K562 (cell line): ENCODE data around the gene NRM. TPM values are rescaled to one million over a fixed set of nuclear protein-coding genes. Genes with fewer than 3 reads are reported as not detected.

Experiments
- KDM2B ChIP-seq: fragments of 250-450 bp; sonication (Bioruptor Pico); IDR thresholded peaks from 2 replicates; pipeline ENCODE4 v1.8.0; 2021; ENCODE audit warnings: mild to moderate bottlenecking, moderate library complexity
- NFRKB ChIP-seq: fragments of 450-650 bp; IDR thresholded peaks from 2 replicates; pipeline ENCODE4 v1.6.1; 2016; ENCODE audit warnings: low read depth
- NR2C2 ChIP-seq, 2 experiments: fragments of 200-800 bp in 1 of 2; sonication (Bioruptor generic) in 1 of 2; sonication (generic) in 1 of 2; formaldehyde crosslinking in 1 of 2; IDR thresholded peaks; 2 replicates each; pipeline versions ENCODE4 v1.6.1 to v1.8.0; 2016 to 2022; ENCODE audit warnings: mild to moderate bottlenecking in 1 of 2, missing compliant biosample characterization in 1 of 2, missing genetic modification characterization in 1 of 2, missing genetic modification reagents in 1 of 2
- OTX1 ChIP-seq: fragments of 450-650 bp; formaldehyde crosslinking; IDR thresholded peaks from 2 replicates; pipeline ENCODE4 v1.4.0; 2022; ENCODE audit warnings: mild to moderate bottlenecking
- RB1 ChIP-seq: fragments of 450-650 bp; IDR thresholded peaks from 2 replicates; pipeline ENCODE4 v1.6.1; 2017; ENCODE audit warnings: low read depth, mild to moderate bottlenecking
- SMAD1 ChIP-seq: fragments of 150-350 bp; IDR thresholded peaks from 2 replicates; pipeline ENCODE4 v1.6.1; 2014; ENCODE audit warnings: low read length, low read depth; ENCODE audit not compliant: partially characterized antibody
- TAF7 ChIP-seq: fragments of 450-650 bp; IDR thresholded peaks from 2 replicates; pipeline ENCODE4 v1.6.1; 2016; ENCODE audit warnings: missing genetic modification characterization, missing compliant biosample characterization
- ZNF347 ChIP-seq: fragments of 450-650 bp; formaldehyde crosslinking; IDR thresholded peaks from 2 replicates; pipeline ENCODE4 v1.4.0; 2020; ENCODE audit warnings: low read depth, mild to moderate bottlenecking, moderate library complexity
- ZNF384 ChIP-seq: IDR thresholded peaks from 2 replicates; pipeline ENCODE4 v1.6.1; 2012; ENCODE audit warnings: low read depth, low read length, improper control_type of control experiment
- polyA plus RNA-seq, 8 experiments: library from polyadenylated mRNA; depleted of rRNA in 4 of 8; stranded (reverse) in 5 of 8; unstranded in 3 of 8; fragments of >200 nt; fragmentation: Nextera tagmentation in 2 of 8; fragmentation: Illumina TruSeq in 1 of 8; extraction: Ambion mirVana in 2 of 8; extraction: Trizol in 1 of 8; gene quantifications; 2 replicates each; pipeline versions ENCODE4 v1.2.1 to v1.2.3, GENCODE V29; 2011 to 2014; ENCODE audit warnings: inconsistent platforms in 1 of 8, missing spikeins in 1 of 8
- total RNA-seq, 7 experiments: library from RNA; depleted of rRNA in 6 of 7; stranded (reverse); fragments of >200 nt in 6 of 7; fragmentation: Illumina TruSeq in 2 of 7; extraction: Trizol in 2 of 7; gene quantifications; 2 replicates each; pipeline versions ENCODE4 v1.2.1 to v1.2.3, GENCODE V29; 2011 to 2021; ENCODE audit warnings: low replicate concordance in 1 of 7
- TF ChIP-seq, protein P1 (sequence below), 2 experiments: fragments of 450-650 bp; IDR thresholded peaks; 2 replicates each; pipeline ENCODE4 v1.6.1; 2018; ENCODE audit warnings: mild to moderate bottlenecking in 2 of 2, low read depth in 1 of 2; ENCODE audit not compliant: partially characterized antibody in 2 of 2
- TF ChIP-seq, protein P2 (sequence below): fragments of 450-650 bp; IDR thresholded peaks from 2 replicates; pipeline ENCODE4 v1.6.1; 2018; ENCODE audit not compliant: partially characterized antibody
- TF ChIP-seq, protein P3 (sequence below): fragments of 250-450 bp; sonication (Bioruptor Pico); IDR thresholded peaks from 2 replicates; pipeline ENCODE4 v1.5.0; 2020; ENCODE audit warnings: mild to moderate bottlenecking
- TF ChIP-seq, protein P4 (sequence below): conservative IDR thresholded peaks from 2 replicates; pipeline ENCODE4 v1.6.1; 2011; ENCODE audit warnings: low read depth, mild to moderate bottlenecking, low read length; ENCODE audit not compliant: control insufficient read depth

The NRM gene
- total and polyA plus RNA-seq, 9 of the 15 experiments (the other 6 are each of a cell fraction or from before 2014, with no cell fraction given) = 9.7 to 58.2 (median 18.1) TPM

DNA sequence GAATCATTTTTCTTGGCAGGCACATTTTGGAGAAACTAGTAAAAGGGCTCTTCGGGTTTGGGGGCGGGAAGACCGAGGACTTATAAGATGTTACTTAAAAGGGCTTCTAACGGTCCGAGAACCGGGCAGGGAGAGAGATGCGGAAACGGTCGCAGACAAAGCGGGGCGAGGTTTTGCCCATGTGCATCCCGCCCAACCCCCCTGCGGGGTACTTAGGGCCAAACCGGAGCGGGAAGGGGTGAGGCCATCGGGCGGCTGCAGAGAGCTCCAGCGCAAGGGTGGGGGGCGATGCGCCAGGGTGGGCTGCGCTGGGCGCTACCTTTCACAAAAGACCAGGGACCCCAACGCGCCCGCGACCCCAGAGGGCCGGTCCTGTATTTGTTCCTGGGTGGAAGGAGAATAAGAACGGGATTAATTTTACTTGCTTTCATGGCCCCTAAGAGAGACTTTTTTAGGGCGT is 30.0 kb upstream of the NRM start (continued):
- TF ChIP-seq, protein P1, sequence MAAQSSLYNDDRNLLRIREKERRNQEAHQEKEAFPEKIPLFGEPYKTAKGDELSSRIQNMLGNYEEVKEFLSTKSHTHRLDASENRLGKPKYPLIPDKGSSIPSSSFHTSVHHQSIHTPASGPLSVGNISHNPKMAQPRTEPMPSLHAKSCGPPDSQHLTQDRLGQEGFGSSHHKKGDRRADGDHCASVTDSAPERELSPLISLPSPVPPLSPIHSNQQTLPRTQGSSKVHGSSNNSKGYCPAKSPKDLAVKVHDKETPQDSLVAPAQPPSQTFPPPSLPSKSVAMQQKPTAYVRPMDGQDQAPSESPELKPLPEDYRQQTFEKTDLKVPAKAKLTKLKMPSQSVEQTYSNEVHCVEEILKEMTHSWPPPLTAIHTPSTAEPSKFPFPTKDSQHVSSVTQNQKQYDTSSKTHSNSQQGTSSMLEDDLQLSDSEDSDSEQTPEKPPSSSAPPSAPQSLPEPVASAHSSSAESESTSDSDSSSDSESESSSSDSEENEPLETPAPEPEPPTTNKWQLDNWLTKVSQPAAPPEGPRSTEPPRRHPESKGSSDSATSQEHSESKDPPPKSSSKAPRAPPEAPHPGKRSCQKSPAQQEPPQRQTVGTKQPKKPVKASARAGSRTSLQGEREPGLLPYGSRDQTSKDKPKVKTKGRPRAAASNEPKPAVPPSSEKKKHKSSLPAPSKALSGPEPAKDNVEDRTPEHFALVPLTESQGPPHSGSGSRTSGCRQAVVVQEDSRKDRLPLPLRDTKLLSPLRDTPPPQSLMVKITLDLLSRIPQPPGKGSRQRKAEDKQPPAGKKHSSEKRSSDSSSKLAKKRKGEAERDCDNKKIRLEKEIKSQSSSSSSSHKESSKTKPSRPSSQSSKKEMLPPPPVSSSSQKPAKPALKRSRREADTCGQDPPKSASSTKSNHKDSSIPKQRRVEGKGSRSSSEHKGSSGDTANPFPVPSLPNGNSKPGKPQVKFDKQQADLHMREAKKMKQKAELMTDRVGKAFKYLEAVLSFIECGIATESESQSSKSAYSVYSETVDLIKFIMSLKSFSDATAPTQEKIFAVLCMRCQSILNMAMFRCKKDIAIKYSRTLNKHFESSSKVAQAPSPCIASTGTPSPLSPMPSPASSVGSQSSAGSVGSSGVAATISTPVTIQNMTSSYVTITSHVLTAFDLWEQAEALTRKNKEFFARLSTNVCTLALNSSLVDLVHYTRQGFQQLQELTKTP (IDR thresholded peaks at IDR 0.05; ENCODE audit: low read depth in 1 of 2, partially characterized antibody in 2 of 2) = no peak
- TF ChIP-seq ZNF384 (no peak), KDM2B (no peak), TAF7 (tag) (no peak), OTX1 (CRISPR knock-in tag) (peak; percentile 91; the same call in 1 of the 2 replicates), NFRKB (no peak; the same call in 1 of the 2 replicates), RB1 (0 out of 2 replicates have a peak, but pooled peaks have one; percentile 5), SMAD1 (no peak), ZNF347 (CRISPR knock-in tag) (0 out of 2 replicates have a peak, but pooled peaks have one; percentile 49), NR2C2 (CRISPR knock-in tag; IDR thresholded peaks at IDR 0.05) (no peak), NR2C2 (tag; IDR thresholded peaks at IDR 0.05) (no peak; the same call in none of the 2 replicates)
- TF ChIP-seq, protein P2, sequence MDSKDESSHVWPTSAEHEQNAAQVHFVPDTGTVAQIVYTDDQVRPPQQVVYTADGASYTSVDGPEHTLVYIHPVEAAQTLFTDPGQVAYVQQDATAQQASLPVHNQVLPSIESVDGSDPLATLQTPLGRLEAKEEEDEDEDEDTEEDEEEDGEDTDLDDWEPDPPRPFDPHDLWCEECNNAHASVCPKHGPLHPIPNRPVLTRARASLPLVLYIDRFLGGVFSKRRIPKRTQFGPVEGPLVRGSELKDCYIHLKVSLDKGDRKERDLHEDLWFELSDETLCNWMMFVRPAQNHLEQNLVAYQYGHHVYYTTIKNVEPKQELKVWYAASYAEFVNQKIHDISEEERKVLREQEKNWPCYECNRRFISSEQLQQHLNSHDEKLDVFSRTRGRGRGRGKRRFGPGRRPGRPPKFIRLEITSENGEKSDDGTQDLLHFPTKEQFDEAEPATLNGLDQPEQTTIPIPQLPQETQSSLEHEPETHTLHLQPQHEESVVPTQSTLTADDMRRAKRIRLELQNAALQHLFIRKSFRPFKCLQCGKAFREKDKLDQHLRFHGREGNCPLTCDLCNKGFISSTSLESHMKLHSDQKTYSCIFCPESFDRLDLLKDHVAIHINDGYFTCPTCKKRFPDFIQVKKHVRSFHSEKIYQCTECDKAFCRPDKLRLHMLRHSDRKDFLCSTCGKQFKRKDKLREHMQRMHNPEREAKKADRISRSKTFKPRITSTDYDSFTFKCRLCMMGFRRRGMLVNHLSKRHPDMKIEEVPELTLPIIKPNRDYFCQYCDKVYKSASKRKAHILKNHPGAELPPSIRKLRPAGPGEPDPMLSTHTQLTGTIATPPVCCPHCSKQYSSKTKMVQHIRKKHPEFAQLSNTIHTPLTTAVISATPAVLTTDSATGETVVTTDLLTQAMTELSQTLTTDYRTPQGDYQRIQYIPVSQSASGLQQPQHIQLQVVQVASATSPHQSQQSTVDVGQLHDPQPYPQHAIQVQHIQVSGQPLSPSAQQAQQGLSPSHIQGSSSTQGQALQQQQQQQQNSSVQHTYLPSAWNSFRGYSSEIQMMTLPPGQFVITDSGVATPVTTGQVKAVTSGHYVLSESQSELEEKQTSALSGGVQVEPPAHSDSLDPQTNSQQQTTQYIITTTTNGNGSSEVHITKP = peak; percentile 23
- TF ChIP-seq, protein P3, sequence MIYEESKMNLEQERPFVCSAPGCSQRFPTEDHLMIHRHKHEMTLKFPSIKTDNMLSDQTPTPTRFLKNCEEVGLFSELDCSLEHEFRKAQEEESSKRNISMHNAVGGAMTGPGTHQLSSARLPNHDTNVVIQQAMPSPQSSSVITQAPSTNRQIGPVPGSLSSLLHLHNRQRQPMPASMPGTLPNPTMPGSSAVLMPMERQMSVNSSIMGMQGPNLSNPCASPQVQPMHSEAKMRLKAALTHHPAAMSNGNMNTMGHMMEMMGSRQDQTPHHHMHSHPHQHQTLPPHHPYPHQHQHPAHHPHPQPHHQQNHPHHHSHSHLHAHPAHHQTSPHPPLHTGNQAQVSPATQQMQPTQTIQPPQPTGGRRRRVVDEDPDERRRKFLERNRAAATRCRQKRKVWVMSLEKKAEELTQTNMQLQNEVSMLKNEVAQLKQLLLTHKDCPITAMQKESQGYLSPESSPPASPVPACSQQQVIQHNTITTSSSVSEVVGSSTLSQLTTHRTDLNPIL (CRISPR knock-in tag) = peak; percentile 19; the same call in 1 of the 2 replicates
- TF ChIP-seq, protein P4, sequence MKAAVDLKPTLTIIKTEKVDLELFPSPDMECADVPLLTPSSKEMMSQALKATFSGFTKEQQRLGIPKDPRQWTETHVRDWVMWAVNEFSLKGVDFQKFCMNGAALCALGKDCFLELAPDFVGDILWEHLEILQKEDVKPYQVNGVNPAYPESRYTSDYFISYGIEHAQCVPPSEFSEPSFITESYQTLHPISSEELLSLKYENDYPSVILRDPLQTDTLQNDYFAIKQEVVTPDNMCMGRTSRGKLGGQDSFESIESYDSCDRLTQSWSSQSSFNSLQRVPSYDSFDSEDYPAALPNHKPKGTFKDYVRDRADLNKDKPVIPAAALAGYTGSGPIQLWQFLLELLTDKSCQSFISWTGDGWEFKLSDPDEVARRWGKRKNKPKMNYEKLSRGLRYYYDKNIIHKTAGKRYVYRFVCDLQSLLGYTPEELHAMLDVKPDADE = peak; percentile 69
